HG03159 (cell line): ENCODE measurements around the gene PIK3R1.
A peak's percentile ranks its signal among the peaks of the same experiment; 100 is the strongest.
"Not testable (repeated sequence)": the region's sequence is repeated elsewhere in the genome, so short reads cannot be mapped to it uniquely, and the experiment has no call there.

Experiments used
- ATAC-seq: cut with Tn5 transposase; IDR thresholded peaks from one replicate; pipeline ENCODE4 v1.9.1; 2021; ENCODE audit warnings: mild to moderate bottlenecking, moderate library complexity; ENCODE audit not compliant: unreplicated experiment

The PIK3R1 gene

DNA sequence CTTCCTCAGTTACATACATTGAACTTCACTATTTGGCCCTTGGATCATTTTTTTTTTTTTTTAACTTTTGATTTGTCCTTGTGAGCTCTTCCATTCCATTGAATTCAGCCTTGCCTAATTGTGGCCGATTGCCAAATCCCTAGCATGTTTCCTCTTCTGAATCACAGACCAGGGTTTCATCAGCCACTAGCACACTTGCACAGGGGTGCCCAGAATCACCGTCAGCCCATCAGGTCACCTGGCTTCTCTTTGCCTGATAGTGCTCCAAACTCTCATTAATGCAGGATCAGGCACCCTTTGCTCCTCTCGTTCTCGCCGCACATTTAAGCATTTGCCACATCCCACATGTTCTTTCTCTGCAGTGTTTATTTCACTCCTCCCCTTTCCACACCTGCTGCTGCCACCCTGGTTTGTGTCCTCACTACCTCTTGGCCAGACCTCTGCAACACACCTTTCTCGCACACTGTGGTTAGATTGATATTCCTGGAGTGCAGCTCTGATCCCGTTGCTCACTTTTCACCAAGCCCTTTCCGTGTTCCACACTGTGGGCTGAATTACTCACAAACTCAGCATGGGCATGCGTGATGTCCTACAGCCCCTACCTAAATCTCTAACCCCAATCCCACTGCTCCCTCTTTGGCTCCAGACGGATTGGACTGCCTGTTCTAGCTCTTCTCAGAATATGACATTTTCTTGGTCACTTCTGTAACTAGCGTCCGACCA, 9.8 kb downstream of the PIK3R1 start:
- ATAC-seq = no peak

DNA sequence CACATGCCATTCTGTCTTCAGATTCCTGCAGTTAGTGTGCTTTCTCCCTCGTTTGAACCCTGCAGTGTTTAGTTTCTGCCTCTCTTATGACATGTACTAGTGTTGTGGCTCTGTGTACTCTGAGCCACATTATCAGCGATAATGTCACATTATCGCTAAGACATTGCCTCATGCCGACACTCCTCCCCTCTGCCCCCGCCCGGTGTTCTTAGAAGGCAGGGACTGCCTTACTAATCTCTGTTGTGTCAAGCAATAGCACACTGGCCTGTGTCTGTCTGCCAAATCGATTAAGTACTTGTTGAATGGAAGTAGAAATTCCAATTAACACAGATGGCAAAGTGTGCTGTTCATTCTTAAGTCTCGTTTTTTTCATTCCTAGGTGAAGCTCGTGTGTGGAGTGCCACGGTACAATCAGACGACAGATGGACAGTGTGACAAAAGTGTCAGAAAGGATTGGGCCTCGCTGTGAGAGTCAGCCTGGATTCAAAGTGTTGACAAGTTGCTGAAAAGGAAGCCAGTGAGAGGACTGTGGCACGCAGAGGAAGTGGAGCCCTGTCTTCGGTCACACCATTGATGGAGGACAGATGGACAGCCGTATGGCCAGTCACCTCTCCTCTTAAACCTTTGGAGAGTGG, 10.5 kb downstream of the PIK3R1 start:
- ATAC-seq = no peak

DNA sequence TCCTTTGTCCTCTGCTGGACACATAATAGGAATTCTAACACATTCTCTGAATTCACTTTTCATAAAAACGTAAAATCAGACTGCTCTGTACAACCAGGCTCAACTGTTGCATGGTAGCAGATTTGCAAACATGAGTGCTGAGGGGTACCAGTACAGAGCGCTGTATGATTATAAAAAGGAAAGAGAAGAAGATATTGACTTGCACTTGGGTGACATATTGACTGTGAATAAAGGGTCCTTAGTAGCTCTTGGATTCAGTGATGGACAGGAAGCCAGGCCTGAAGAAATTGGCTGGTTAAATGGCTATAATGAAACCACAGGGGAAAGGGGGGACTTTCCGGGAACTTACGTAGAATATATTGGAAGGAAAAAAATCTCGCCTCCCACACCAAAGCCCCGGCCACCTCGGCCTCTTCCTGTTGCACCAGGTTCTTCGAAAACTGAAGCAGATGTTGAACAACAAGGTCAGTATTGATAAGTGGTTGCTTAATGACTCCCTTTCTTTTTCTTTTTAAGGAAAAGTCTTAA, 11.1 kb downstream of the PIK3R1 start:
- no peak for ATAC-seq

DNA sequence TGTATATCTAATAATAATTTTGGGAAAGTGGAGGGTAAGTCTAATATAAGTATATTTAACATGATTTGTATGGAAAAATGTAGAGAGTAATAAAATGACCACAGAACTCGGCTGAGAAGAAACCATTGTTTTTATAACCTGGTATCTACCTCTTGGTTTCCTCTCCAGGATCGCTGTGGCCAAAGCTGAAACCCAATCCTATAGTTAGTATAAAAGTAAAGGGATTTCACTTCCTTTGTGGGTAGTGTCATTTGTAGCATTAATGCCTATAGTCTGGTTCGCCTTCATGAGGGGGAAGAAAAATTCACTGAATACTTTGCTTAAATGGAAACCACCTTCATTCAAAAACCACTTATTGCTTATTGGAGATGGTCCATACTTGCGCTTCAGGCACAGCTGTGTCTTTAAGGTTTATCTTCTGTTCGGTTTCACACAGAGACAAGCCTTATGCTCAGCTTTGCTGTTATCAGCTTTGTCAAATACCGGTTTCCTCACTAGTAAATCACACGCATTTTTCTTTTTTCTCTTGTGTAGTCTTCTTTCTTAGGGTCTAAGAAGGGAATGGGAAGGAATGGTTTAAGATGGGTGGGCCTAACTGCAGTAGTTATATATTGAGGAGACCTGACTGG, 12.1 kb downstream of the PIK3R1 start:
- no peak for ATAC-seq

DNA sequence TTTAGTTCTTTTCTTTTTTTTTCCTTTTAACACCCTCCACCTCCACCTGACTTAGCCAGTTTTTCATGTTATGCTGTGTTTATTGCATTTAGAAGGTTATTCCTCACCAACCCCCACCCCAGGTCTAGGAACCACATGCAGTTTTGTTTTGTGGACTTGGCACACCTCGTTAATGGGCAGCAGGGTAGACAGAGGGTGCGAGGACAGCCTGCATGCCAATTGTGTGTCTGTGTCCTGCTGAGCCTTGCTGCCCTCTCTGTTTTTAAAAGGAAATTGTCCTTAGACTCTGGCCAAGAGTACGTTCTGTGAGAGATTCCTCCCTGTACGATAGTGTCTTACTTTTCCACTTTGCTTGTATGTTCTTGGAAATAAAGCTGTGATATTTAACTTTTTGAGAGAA, 13.9 kb downstream of the PIK3R1 start:
- ATAC-seq = no peak

DNA sequence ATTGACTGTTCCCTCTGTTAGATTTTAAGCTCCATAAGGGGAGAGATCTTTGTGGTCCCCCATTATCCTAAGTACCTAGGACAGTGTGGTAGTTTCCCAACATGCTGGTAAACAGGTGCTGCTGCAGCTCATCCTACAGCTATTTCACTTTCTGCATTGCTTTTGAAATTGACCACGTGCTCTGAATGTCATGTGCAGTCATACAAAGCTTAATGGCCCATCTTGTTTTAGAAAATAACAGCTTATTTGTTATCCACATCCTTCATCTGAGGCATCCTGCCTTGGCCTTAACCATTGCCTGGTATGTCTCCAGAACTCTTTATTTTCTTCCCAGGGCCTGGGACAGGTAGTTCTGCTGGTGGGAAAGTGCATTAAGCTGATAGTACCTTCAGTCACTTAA, 14.7 kb downstream of the PIK3R1 start:
- ATAC-seq = no peak

DNA sequence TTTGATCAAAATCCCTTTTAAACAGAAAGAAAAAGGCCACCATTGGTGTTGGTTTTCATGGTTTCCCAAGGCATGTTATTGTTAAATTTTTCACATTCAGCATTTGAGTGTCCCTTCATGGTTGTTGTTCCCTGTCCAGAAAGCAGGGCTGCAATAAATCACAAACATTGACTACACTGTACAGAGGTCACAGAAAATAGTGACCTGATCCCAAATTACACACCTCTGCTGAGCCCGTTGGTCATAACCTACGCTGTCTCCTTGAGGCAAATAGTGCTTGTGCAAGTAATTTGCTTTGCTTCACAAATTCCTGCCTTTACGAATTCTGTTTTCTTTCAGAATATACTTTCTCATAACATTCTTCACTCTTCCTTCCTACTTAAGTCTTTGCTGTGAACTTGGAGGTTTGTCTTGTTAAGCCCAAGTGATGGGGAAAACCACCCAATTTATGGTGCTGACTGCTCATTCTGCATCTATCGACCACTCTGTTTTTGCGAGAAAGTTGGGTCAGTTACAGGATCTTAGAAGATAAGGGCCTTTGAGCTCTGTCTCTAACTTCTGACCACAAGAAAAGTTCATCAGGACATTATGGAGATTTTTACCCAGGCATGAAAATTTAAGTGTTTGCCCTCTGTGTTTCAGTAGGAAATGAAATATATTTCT, 16.0 kb downstream of the PIK3R1 start:
- no peak for ATAC-seq

DNA sequence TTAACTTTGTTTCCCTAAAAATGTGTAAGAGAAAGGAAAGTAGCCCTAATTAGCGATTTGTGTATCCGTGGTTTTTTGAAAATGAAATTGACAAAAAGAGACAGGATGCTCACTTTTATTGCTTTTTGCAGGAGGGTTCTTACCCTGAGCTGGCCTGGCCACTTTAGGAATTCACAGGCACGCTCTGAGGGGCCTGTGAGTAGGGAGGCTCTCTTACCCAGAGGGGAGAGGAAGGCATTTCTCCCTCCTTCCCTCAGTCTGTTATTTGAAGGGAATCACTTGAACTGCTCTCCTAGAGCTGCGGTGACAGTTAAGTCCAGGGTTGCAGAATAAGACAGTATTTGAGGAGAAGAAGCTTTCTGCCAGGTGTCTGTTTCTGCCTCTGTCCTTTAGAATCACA, 16.7 kb downstream of the PIK3R1 start:
- ATAC-seq = no peak

DNA sequence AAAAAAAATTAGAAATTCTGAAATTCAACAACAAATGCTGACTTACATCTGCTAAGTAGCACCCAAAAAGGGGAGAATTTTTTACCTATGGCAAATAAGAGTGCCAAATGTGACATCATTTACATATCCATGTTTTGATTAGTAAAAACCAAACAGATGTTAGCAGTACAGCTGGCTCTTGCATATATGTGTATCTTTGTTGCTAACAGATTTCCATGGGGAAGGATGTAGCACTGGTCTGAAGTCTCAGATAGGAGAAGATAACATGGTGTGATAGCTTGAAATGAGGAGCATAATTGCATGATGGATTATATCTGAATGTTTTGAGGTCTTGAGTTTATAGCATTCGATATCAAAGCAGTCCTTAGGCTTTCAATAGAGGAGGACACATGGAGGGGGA, 17.5 kb downstream of the PIK3R1 start:
- ATAC-seq = no peak

DNA sequence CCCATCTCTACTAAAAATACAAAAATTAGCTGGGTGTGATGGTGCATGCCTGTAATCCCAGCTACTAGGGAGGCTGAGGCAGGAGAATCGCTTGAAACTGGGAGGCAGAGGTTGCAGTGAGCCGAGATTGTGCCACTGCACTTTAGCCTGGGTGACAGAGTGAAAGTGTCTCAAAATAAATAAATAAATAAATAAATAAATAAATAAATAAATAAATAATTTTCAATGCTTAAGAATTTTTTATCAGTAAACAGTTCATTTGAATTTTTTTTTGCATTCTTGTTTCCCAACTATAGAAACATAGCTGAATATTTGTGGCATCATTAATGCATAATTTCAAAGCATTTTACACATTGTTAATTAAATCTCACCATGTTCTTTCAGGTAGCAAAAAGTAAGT, 19.7 kb downstream of the PIK3R1 start:
- ATAC-seq = not testable (repeated sequence)

DNA sequence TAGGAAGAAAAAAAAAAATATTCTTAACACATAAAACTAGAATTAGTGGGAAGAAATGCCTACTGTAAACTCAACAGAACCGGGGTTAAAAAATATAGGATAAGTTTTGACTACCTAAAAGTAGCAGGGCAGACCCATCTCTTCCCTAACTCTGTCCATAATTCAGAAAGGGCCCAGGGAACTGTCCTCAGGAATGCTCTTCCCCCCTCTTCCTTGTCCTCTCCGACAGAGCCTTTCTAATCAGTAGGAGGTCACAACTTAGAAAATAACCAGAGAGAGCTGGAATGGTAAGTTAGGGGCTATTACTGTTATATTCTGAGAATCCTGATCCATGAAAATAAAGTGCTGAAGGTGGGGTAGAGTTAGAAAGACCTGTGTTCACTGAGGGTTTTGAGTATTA, 22.2 kb downstream of the PIK3R1 start:
- ATAC-seq = no peak

DNA sequence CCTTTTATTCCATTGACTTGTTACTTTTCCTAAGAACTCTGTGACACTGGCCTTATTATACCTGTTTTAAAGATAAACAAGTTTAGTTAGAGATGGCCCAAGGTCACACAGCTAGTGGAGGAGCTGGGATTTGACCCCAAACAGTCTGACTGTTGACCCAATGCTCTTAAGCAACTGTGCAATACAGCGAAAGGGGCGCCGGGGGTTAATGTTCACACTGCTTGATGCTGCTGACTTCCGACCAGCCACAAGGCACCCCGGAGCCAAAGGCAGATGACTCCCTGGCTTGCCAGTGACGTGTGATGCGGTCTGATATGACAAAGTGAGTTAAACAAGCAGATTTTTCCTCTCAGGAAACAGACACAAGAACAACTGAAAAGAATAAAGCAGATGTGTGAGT, 23.9 kb downstream of the PIK3R1 start:
- ATAC-seq = peak; percentile 97

DNA sequence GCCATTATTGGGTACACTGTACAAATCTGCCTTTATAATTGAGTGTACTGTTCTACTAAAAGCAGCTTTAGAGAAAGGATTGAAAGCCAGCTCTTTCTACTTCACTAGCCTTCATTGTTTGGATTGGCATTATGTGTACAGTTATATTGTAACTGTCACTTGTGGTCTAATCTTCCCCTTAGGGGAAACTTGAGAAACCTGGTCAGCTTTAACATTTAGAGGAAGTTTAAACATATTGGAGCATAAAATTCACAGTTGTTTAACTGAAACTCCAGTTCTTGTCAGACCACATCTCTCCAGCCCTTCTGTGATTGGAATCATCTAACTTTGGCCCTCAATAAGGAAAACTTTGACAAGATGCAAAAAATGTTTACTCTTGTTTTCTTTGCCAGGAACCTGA, 24.6 kb downstream of the PIK3R1 start:
- peak; percentile 53 for ATAC-seq

DNA sequence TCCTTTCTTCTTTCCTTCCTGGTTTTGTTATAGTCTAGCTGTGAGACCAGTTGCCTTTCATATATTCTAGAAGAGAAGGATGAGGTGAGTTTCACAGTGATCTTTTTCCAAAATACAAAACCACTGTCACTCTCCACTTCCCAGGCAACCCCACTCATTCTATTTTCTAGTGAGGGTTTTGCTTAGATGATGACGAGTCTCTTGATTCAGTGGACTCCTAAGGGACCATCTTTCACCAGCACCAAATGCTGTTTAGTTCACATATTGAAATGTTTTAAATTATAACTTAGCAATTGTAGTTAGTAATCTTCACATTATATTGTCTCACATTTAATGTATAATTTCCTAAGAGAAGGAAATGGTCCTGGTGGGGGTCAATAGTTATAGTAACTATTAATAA, 25.2 kb downstream of the PIK3R1 start:
- ATAC-seq = no peak

DNA sequence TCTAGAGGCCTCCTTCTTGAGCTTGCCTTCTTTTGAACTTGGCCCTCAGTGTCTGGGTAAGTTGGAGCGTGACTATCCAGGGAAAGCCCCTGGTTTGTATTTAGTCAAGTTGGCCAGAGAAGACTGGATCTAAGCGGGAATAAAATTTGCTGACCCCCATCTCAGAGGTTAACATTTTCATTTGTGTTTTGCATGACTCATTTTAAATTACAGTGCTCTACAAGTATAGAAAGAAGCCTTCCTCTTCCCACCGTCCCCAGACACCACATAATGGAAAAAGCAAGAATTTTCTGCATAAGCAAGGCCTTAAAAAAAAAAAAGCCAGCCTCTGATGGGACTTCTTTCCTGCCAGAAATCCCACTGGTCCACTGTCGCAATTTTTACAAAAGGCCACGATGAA, 27.2 kb downstream of the PIK3R1 start:
- ATAC-seq = no peak

DNA sequence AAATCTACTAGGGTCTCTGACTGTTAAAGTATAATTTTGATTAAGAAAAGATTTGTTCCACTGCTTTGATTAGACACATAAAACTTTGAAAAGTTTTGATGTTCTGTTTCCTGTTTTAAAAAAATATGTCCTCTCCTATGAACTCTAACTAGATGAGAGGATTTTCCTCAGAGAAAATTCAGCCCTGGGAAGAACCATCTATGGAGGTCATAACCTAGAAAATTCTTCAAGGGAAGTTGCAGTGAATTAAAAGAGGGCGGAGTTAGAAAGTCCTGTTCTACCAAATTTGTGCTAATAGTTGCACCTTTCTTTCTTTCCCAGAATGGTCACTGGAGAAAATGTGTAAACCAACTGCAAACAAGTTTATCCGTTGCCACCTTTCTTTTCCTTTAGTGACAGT, 27.7 kb downstream of the PIK3R1 start:
- ATAC-seq = no peak

DNA sequence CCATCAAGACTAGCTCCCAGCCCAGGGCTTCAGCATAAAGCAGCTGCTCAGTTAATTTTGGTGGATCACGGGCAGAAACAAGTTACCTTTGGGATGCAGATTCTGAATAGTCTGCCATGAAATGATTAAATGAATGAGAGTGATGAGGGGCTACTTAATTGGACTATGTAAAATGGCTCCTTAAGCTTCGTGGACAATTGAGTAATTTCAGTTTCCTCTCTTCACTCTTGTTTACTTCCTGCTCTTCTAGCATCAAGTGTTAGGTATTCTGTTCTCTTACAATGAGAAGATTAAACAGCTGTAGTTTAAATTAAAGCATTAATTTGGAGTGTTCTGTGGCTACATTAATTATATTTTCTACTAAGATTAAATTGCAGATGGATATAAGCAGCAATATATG, 28.1 kb downstream of the PIK3R1 start:
- ATAC-seq = no peak

DNA sequence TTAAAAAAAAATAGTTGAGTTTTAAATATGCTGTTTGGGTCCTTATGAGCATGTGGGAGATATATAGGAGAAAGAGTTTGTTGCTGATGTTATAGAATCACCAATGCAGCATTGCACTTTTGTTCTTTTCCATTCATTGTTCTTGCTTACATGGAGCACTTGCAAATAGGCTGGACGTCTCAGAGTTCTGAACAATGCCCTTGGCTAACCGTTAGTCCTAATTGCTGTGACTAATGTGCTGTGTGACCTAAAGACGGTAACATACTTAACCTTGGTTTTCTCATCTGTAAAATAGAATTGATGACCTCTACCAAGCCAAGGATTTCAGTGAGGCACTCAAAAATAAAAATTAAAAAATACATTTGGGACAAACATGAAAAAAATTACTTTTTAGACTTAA, 29.8 kb downstream of the PIK3R1 start:
- no peak for ATAC-seq

DNA sequence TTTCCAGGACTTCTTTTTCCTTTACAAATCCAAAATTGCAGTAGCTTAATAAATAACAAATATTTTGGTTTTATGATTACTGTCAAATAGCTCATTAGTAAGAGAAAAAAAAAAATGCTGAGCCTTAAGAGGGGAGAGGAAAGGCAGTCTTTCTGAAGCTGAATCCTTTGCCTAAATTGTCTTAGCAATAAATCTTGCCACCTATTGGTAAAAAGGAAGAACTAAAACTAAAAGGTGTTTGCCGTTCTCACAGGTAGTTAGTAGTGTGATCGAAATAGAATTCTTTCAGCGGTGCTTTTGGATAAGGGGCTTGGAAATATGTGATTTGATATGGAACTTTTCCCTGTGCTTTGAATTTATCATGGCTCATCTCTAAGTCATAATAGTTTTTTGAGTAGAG, 31.2 kb downstream of the PIK3R1 start:
- no peak for ATAC-seq

DNA sequence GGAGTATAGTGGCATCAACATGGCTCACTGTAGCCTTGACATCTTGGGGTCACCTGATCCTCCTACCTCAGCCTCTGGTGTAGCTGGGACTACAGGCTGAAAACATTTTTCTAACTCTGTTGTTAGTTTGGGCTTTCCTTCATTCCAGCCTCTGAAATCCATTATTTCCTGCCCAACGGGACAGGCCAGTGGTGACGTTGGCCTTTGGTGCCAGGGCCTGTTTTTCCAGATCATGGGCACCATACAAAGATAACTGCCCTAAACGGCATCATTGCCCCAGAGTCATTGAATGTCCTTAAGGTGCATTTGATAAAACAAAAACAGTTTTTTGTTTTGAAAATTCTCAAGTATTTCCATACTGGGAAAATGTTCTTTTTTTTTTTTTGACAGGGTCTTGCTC, 32.1 kb downstream of the PIK3R1 start:
- ATAC-seq = no peak

DNA sequence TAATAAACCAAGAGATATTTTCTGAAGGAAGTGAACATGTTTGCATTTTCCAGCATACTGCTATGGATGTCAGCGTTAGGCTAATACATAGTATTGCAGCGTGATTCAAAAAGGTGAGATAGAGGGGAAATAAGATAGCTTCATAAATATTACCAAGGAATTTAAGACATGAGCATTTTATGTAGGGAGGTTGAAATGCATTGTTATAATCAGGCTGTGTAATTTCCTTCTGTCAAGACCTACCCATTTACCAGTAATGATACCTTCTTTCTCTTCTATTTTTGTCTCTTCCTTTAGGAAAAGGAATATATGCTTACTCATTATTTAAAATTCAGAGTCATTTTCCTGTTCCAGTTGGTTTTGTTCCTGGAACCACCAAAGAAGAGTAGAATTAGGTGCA, 33.3 kb downstream of the PIK3R1 start:
- no peak for ATAC-seq

DNA sequence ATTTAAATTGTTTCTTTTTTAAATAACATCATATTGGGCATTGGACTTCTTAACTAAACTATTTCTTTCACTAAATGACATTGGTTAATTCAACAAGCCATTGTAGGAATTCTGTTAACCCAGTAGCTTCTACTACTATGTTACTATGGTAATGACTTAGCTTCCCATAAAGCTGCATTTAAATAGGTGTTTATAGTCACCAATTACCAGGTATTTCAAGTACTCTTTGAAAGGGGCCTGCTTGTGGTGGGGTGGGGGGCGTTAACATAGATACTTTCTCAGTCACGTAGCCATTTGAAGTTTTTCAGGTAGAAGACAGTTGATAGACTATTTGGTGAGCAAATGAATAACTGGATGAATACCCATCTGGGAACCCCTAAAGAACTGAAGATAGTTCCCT, 34.0 kb downstream of the PIK3R1 start:
- ATAC-seq = no peak
